H1 (cell line): ENCODE measurements around the gene PQBP1. TPM values are rescaled to one million over a fixed set of nuclear protein-coding genes. Genes with fewer than 3 reads are reported as not detected.
A peak's percentile ranks its signal among the peaks of the same experiment; 100 is the strongest.

ENCODE experiments used
- CBX8 ChIP-seq: fragments of 300-800, 300-1000 bp; sonication (generic); IDR thresholded peaks from 2 replicates; pipeline ENCODE4 v1.7.1; 2016; ENCODE audit warnings: low read depth, low read length, borderline replicate concordance
- HDAC2 ChIP-seq, 2 experiments: fragments of 300-600 bp in 1 of 2; sonication (generic) in 1 of 2; IDR thresholded peaks; 2 replicates each; pipeline ENCODE4 v1.6.1; 2011 to 2012; ENCODE audit warnings: low read depth in 2 of 2, low read length in 2 of 2, mild to moderate bottlenecking in 2 of 2, moderate library complexity in 2 of 2, borderline replicate concordance in 1 of 2, inconsistent platforms in 1 of 2
- MAFK ChIP-seq: IDR thresholded peaks from 2 replicates; pipeline ENCODE4 v1.6.1; 2012; ENCODE audit warnings: low read depth, mild to moderate bottlenecking, improper control_type of control experiment, low read length
- RAD21 ChIP-seq, 2 experiments: IDR thresholded peaks in 1 of 2; conservative IDR thresholded peaks in 1 of 2; 2 replicates each; pipeline ENCODE4 v1.6.1; 2011; ENCODE audit warnings: low read depth in 2 of 2, low read length in 2 of 2, improper control_type of control experiment in 1 of 2, inconsistent platforms in 1 of 2, mild to moderate bottlenecking in 1 of 2, moderate library complexity in 1 of 2
- RFX5 ChIP-seq: IDR thresholded peaks from 2 replicates; pipeline ENCODE4 v1.6.1; 2011; ENCODE audit warnings: low read depth, low read length, improper control_type of control experiment, borderline replicate concordance
- RNF2 ChIP-seq: fragments of 200-900, 300-1000 bp; sonication (generic); IDR thresholded peaks from 2 replicates; pipeline ENCODE4 v1.7.1; 2016; ENCODE audit warnings: borderline replicate concordance, low read depth, mild to moderate bottlenecking, antibody characterized with exemption, low read length; ENCODE audit not compliant: poor library complexity, severe bottlenecking; ENCODE audit errors: missing control alignments
- polyA plus RNA-seq, 7 experiments: library from polyadenylated mRNA; depleted of rRNA in 3 of 7; stranded (reverse) in 5 of 7; unstranded in 2 of 7; fragments of >200 nt in 5 of 7; fragments of 200-250 nt in 2 of 7; gene quantifications; 1 replicate in 5 of 7; 2 replicates in 1 of 7; 4 replicates in 1 of 7; pipeline versions ENCODE4 v1.2.1 to v1.2.3, GENCODE V29; 2011 to 2013; ENCODE audit warnings: missing spikeins in 2 of 7, mixed read lengths in 2 of 7
- total RNA-seq: library from RNA; stranded (reverse); fragmentation: NEBNext Ultra II Directional; extraction: Animal tissue kit (Norgen Biotek cat#: 25700); gene quantifications from 2 replicates; pipeline ENCODE4 v1.2.1, GENCODE V29; 2021

Gene PQBP1
- total and polyA plus RNA-seq, 2 of the 8 experiments (the other 6 are each of a cell fraction or from before 2014, with no cell fraction given) = 91.7 to 95.9 TPM

DNA sequence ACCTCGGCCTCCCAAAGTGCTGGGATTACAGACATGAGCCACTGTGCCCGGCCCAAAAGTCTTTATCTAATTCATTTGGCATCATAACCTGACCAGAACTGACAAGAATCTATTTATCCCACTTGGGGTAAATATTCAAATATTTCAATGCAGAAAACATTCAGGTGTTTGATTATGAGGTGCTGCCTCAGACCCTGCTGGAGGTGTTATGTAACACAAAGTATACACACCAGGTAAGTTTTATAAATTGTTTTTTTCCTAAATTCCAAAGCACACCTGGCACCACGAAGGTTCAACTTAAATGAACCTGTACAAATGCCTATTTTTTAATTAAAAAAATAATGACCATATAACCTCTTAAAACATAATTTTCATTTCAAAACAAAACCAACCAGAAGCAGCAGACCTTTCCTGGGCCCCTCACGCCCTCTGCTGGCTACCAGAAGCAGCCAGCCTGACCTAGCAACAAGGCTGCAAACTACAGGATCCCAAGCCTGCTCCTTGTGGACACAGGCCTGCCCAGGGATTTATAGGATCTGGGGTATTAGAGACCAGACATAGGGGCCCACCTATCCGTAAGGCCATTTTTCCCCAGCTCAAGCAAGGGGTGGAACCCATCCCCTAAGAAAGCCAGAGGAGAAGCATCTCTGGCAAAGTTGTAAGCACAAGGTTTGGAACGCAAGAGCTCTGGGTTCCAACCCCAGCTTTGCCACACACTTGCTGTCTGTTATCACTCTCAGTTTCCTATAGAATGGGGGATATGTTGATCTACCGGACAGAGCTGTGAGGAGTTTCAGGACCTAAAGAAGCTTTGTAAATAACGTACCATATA lies 48.0 kb downstream of the PQBP1 start (continued):
- TF ChIP-seq CBX8 (no peak), MAFK (no peak), RFX5 (peak; percentile 58), HDAC2 (IDR thresholded peaks at IDR 0.05; ENCODE audit: borderline replicate concordance in 1 of 2, low read depth in 2 of 2, low read length in 2 of 2) (no peak), RNF2 (no peak), RAD21 (IDR thresholded peaks at IDR 0.05 in 1 of 2, conservative IDR thresholded peaks at IDR 0.05 in 1 of 2; ENCODE audit: low read depth in 2 of 2, low read length in 2 of 2) (peak; percentile 69 to 81)
